HG02763 (cell line): ENCODE results near the gene ALDH1L2.

Experiments used
- ATAC-seq: cut with Tn5 transposase; IDR thresholded peaks from one replicate; pipeline ENCODE4 v1.9.1; 2021; ENCODE audit warnings: mild to moderate bottlenecking, moderate library complexity; ENCODE audit not compliant: unreplicated experiment

ALDH1L2 gene

DNA sequence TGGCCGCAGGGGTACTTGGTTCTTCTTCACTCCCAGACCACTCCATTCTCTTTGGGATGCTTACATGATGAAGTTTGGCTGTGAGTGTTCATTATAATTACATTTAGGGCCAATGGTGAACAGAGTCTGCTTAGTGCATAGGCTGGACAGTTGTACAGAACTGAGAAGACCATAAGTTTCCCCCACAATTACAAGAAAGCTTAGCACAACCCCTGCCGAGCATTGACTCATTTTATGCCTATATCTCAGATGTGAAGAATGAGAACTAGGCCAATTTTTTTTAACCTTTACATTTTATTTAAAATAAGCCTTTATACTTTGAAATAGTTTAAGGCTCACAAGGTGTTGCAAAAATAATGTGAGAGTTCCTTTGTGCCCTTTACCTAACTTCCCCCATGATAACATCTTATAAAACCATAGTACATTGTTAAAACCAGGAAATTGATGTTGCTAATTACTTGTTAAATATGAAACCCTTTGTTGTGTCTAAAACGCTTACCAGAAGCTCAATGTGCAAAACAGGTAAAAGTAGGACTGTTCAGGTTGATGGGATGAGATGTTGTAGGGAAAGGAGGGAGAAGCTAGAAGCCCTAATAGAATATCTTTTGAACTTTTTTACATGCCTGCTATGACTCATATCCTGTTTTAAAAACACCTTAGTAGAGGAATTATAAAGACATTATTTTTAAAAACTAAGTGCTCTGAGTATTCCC lies 47.2 kb downstream of the ALDH1L2 start:
- no peak for ATAC-seq

DNA sequence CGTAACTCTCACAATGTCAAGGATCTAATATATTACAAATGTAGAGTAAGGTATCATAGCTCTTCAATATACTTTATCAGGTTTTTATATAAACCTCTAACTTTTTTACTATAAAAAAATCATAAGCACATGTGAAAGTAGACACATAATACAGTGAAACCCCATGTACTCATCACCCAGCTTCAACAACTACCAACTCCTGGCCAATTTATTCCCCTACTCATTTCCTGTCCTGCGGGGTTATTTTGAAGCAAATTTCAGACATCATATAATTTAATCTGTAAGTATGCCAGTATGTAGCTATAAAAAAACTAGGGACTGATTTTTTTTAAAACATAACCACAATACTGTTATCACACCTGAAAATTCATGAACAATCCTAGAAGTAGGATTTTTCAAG lies 50.4 kb downstream of the ALDH1L2 start:
- no peak for ATAC-seq

DNA sequence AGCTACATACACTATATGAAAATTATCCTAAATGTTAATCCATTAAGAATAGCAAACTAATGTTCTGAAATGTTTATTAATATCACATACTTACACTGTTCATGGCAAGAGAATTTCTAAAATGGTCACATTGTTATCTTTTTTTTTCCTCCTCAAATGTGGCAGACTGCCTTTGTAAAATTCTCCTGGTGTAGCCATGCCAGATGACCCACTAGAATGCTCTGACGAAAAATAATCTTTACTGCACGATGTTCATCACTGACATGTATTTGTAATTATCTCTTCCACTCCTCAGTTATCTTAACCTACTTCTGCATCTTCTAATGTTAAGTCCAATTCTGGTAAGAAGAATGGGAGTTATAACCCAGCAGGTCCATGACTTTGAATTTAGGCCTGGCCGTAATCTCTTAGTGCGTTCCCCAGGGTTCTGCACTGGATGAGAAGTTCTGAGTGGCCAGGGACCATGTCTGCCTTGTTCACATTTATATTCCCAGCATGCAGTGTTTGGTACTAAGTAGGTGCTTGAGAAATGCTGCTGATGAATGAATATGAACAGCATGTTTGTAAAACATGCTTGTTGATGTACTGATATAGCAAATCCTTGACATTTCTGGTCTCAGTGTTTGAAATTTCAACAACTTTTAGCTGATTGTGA lies 51.4 kb downstream of the ALDH1L2 start:
- ATAC-seq, result no peak

- peak; percentile 88 for ATAC-seq
Measured at GRCh38 chr12:105030820-105031807, 53.1 kb downstream of the ALDH1L2 start.

- no peak for ATAC-seq
Measured at GRCh38 chr12:105026411-105026810, 57.8 kb downstream of the ALDH1L2 start.

DNA sequence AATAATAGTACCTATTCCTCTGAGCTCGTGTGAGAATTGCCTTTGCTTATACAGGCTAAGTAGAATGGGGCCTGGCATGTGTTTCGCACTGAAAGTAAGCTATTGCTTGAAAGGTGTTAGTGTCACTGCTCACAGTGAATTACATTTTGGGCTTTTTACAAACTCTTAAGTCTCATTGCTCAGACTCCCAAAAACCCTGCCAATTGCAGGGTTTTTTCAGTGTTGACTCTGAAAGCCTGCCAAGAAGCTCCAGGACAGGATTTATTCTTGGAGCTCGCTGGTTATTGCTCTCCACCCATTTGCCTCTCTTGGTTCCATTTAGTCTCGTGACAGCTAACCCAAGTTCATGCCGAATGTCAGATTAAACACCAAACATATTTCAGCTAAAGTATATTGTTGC lies 58.4 kb downstream of the ALDH1L2 start:
- no peak for ATAC-seq

- ATAC-seq, result no peak
Measured at GRCh38 chr12:105024928-105025327, 59.3 kb downstream of the ALDH1L2 start.

DNA sequence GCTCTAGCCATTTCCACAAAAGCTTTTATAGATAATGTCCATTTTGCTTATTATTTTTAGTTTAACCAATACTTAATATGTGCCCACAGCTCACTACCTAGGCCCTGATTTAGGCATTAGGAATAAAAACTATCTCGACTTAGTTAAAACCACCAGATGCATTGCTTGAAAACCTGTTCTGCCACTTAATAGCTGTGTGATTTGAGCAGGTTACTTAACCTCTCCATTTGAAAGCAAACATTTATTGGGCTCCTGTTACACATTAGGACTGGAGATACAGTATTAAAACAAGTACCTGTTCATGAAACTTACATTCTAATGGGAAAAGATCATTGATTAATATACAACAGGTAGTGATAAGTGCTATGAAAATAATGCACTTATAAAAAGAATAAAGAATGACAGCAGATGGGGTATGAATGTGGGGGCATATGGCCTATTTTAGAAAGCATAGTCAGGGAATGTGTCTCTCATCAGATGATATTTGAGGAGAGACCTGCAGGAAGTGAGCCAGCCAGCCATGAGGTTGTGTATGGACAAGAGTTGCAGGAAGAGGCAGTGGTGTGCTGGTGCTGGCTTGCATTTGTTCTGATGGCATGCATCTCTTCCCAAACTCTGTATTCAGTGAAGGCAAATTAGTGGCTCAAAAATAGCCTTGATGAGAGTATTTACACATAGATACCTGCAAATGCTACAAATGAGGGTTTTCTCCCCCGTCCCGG lies 63.9 kb downstream of the ALDH1L2 start:
- ATAC-seq, result no peak

DNA sequence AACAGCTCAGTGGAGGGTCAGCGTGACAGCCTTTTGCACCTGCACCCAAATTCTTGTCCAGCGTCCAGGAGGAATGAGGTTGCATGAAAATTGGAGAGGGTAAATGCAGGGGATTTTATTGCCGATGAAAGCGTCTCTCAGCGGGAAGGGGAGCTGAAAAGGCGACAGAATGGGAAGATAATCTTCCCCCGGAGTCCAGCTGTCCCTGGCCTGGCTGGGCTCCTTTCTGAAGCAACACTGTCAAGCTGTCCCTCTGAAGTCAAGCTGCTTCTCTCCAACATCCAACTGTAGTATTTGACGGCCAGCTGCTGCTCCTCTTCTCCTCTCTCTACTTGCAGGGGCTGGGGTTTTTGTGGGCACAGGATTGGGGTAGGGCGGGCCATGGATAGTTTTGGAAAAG lies 65.5 kb downstream of the ALDH1L2 start:
- no peak for ATAC-seq

DNA sequence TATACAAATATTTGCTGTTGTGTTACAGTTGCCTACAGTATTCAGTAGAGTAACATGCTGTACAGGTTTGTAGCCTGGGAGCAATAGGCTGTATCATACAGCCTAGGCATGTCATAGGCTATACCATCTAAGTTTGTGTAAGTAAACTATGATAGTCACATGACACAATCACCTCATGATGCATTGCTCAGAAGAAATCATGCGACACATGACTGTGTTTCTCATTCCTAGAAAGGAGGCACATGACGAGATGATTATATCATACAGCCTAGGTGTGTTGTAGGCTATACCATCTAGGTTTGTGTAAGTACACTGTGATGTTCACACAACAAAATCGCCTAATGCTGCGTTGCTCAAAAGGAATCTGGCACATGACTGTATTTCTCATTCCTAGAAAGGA lies 66.2 kb downstream of the ALDH1L2 start:
- ATAC-seq, result no peak

DNA sequence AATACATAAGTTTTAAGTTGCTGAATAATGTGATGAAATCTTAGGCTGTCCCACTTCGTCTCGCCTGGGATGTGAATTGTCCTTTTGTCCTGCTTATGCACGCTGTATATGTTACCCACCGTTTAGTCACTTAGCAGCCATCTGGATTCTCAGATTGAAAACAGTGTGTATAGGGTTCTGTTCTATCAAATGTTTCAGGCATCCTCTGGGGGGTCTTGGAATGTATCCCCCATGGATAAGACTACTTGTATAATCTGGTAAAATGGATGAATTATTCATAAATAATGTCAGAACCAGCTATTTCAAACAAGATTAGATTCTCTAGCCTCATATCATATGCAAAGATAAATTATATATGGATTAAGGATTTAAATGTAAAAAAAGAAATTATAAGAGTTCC lies 68.7 kb downstream of the ALDH1L2 start:
- ATAC-seq, result no peak

DNA sequence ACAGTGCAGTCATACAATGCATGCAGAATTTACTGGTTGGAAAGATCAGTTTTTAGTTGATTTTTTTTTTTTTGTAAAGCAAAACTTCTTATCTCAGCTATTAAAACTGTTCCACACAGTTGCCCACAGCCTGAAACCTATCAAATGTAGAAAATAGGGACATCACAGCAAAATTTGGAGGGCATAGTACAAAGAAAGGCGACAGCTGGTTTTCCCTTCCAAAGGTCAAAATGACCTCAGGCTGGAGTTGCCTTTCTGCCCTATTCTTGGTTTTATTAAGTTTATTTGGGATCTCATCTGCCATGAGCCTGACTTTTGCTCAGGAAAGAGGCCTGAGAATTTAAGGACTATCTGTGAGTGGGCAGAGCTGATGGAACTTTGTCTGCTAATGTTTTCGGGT lies 69.7 kb downstream of the ALDH1L2 start:
- no peak for ATAC-seq

DNA sequence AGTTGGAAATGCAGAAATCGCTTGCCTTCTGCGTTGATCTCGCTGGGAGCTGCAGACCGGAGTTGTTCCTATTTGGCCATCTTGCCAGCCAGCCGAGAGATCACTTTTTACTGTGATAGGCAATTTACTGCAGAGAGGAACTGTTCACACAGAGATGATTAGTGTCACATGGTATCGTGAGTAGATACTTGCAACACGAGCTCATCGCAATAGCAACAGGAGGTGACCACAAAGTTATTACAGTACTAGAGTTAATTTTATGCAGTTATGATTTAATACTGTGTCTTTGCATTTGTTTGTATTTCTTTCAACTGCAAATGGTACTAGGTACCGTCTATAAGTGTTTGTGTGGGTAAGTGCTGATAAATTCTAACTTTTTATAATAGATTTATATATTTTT lies 70.4 kb downstream of the ALDH1L2 start:
- ATAC-seq, result no peak

DNA sequence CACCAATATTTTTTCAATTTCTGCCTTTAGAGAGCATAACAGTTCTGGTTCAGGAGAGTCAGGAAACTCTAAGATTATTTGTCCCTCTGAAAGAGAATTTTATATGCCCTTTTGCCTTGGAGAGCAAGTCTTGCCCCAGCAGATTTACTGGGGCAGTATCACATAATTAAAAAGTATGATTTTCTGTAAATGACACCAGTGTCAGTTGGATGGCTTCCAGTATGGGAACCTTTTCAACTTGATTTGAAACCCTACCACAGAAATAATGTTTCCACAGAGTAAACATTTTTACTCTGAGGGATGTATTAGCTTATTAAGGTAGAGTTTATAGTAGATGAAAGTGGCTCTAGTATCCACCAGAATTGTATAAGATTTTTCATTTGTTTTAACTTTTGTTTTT lies 82.8 kb downstream of the ALDH1L2 start:
- ATAC-seq, result no peak

DNA sequence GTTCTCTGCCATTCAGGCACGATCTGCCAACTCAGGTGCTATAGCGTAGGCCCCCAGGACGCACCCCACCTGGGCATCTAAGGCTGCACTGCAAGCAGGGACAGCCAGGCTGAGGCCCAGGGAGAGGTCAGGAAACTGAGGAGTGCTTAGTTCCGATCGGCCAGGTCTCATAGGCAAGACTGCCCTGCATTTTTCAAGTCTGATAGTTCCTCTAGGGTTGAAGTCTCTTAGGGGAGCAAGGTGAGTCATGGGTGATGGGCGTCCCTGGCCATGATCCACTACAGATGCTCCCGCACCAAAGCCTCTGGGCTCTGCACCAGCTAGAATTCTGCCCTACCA lies 84.9 kb downstream of the ALDH1L2 start:
- ATAC-seq, result no peak

GRCh38 chr12:104998423-104999346 lies 85.6 kb downstream of the ALDH1L2 start:
- ATAC-seq, result no peak

- no peak for ATAC-seq
Measured at GRCh38 chr12:104997541-104997940, 86.7 kb downstream of the ALDH1L2 start.

- no peak for ATAC-seq
Measured at GRCh38 chr12:104994336-104994735, 89.9 kb downstream of the ALDH1L2 start.

DNA sequence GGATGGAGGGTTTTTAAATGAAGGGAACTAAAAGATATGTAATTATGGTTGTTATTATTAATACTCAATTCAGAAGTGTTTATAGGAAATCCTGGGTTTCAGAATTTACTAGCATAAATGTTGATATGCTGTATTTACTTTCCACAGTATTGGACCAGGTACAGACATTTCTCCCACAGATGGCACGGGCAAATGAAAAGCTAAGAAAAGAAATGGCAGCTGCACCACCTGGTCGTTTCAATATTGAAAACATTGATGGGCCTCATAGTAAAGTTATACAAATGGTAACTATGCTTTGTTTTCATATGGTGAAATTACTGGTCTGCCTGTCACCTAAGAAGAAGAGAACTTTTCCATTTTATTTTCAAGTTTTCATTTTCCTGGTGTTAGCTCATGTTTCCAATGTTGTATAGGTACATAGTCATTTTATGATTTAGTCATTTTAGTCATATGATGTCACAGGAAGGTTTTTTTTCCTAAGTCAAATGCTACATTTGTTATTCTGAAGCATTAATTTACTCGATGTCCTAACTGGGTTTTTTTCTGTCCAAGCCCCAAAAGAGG lies 92.6 kb downstream of the ALDH1L2 start:
- no peak for ATAC-seq

GRCh38 chr12:104990950-104991349 lies 93.3 kb downstream of the ALDH1L2 start:
- no peak for ATAC-seq
